ENCODE measurements around the gene WASF2. TPM values are rescaled to one million over a fixed set of nuclear protein-coding genes. Genes with fewer than 3 reads are reported as not detected.

The WASF2 gene
- total RNA-seq, 1 donor from 2014 or later: 25.6 TPM

- H3K36me3 ChIP-seq (ENCODE audit: control insufficient read depth in 3 of 3, insufficient read depth in 3 of 3, low read length in 3 of 3): peaks cover 3 to 14% (median 8%) of the 10 kb centered on the region in 3 donors
- H3K4me1 ChIP-seq (ENCODE audit: control insufficient read depth in 3 of 3, insufficient read depth in 3 of 3, low read length in 3 of 3): peaks cover 53 to 60% (median 55%) of the 10 kb centered on the region in 3 donors
- no peaks in the 10 kb centered on the region for H3K27me3 ChIP-seq (ENCODE audit: control insufficient read depth in 3 of 3, insufficient read depth in 3 of 3, low read length in 3 of 3)
- peak overlapping the region; percentile 75 to 83 (median 77) for H3K4me3 ChIP-seq (ENCODE audit: low read length in 3 of 3)
- H3K9me3 ChIP-seq (ENCODE audit: control insufficient read depth in 3 of 3, low read length in 3 of 3): no peaks in the 10 kb centered on the region
- peak overlapping the region; percentile 93 for H3K27ac ChIP-seq (ENCODE audit: low read depth, low read length)
- peak overlapping the region; percentile 87 to 93 (median 90) for H3K9ac ChIP-seq (ENCODE audit: low read depth in 1 of 3, low read length in 3 of 3)
Measured at GRCh38 chr1:27528818-27529703, 39.1 kb upstream of the WASF2 start.

GRCh38 chr1:27527890-27528817 lies 38.2 kb upstream of the WASF2 start:
- Histone ChIP-seq H3K9me3 (ENCODE audit: control insufficient read depth in 3 of 3, low read length in 3 of 3) (no peaks in the 10 kb centered on the region), H3K4me3 (ENCODE audit: low read length in 3 of 3) (peak overlapping the region; percentile 75 to 83 (median 77)), H3K36me3 (ENCODE audit: control insufficient read depth in 3 of 3, insufficient read depth in 3 of 3, low read length in 3 of 3) (peaks cover 0 to 6% (median 0%) of the 10 kb centered on the region in 3 donors), H3K27ac (ENCODE audit: low read depth, low read length) (peak overlapping the region; percentile 93), H3K9ac (ENCODE audit: low read depth in 1 of 3, low read length in 3 of 3) (peak overlapping the region; percentile 87 to 93 (median 90)), H3K4me1 (ENCODE audit: control insufficient read depth in 3 of 3, insufficient read depth in 3 of 3, low read length in 3 of 3) (peaks cover 62 to 69% (median 64%) of the 10 kb centered on the region in 3 donors), H3K27me3 (ENCODE audit: control insufficient read depth in 3 of 3, insufficient read depth in 3 of 3, low read length in 3 of 3) (no peaks in the 10 kb centered on the region)

- peak overlapping the region; percentile 87 to 93 (median 90) for H3K9ac ChIP-seq (ENCODE audit: low read depth in 1 of 3, low read length in 3 of 3)
Measured at GRCh38 chr1:27527223-27527889, 37.4 kb upstream of the WASF2 start.

GRCh38 chr1:27526569-27527222 lies 36.7 kb upstream of the WASF2 start:
- peak overlapping the region; percentile 7 to 93 (median 87) for H3K9ac ChIP-seq (ENCODE audit: low read depth in 1 of 3, low read length in 3 of 3)
- H3K27ac ChIP-seq (ENCODE audit: low read depth, low read length): peak overlapping the region; percentile 93
- H3K36me3 ChIP-seq (ENCODE audit: control insufficient read depth in 3 of 3, insufficient read depth in 3 of 3, low read length in 3 of 3): no peaks in the 10 kb centered on the region
- H3K27me3 ChIP-seq (ENCODE audit: control insufficient read depth in 3 of 3, insufficient read depth in 3 of 3, low read length in 3 of 3): no peaks in the 10 kb centered on the region
- peak overlapping the region; percentile 74 to 83 (median 77) for H3K4me3 ChIP-seq (ENCODE audit: low read length in 3 of 3)
- peaks cover 77 to 84% (median 78%) of the 10 kb centered on the region in 3 donors for H3K4me1 ChIP-seq (ENCODE audit: control insufficient read depth in 3 of 3, insufficient read depth in 3 of 3, low read length in 3 of 3)
- no peaks in the 10 kb centered on the region for H3K9me3 ChIP-seq (ENCODE audit: control insufficient read depth in 3 of 3, low read length in 3 of 3)

More at GRCh38 chr1:27527223-27527889, 37.4 kb upstream of the WASF2 start:
- peak overlapping the region; percentile 55 to 83 (median 77) for H3K4me3 ChIP-seq (ENCODE audit: low read length in 3 of 3)
- H3K9me3 ChIP-seq (ENCODE audit: control insufficient read depth in 3 of 3, low read length in 3 of 3): no peaks in the 10 kb centered on the region
- H3K36me3 ChIP-seq (ENCODE audit: control insufficient read depth in 3 of 3, insufficient read depth in 3 of 3, low read length in 3 of 3): no peaks in the 10 kb centered on the region
- no peaks in the 10 kb centered on the region for H3K27me3 ChIP-seq (ENCODE audit: control insufficient read depth in 3 of 3, insufficient read depth in 3 of 3, low read length in 3 of 3)
- H3K27ac ChIP-seq (ENCODE audit: low read depth, low read length): peak overlapping the region; percentile 93
- H3K4me1 ChIP-seq (ENCODE audit: control insufficient read depth in 3 of 3, insufficient read depth in 3 of 3, low read length in 3 of 3): peaks cover 70 to 77% (median 72%) of the 10 kb centered on the region in 3 donors

- no peaks in the 10 kb centered on the region for H3K36me3 ChIP-seq (ENCODE audit: control insufficient read depth in 3 of 3, insufficient read depth in 3 of 3, low read length in 3 of 3)
- H3K27me3 ChIP-seq (ENCODE audit: control insufficient read depth in 3 of 3, insufficient read depth in 3 of 3, low read length in 3 of 3): no peaks in the 10 kb centered on the region
- peak overlapping the region; percentile 93 for H3K27ac ChIP-seq (ENCODE audit: low read depth, low read length)
- H3K4me1 ChIP-seq (ENCODE audit: control insufficient read depth in 3 of 3, insufficient read depth in 3 of 3, low read length in 3 of 3): peaks cover 88 to 95% (median 89%) of the 10 kb centered on the region in 3 donors
- peak overlapping the region; percentile 74 to 77 (median 77) for H3K4me3 ChIP-seq (ENCODE audit: low read length in 3 of 3)
- H3K9me3 ChIP-seq (ENCODE audit: control insufficient read depth in 3 of 3, low read length in 3 of 3): no peaks in the 10 kb centered on the region
- peak overlapping the region; percentile 87 to 93 (median 93) for H3K9ac ChIP-seq (ENCODE audit: low read depth in 1 of 3, low read length in 3 of 3)
Measured at GRCh38 chr1:27525296-27526272, 35.6 kb upstream of the WASF2 start.

GRCh38 chr1:27523337-27524020 lies 33.5 kb upstream of the WASF2 start:
- Histone ChIP-seq H3K9ac (ENCODE audit: low read depth in 1 of 3, low read length in 3 of 3) (peak overlapping the region; percentile 40 to 79 (median 52)), H3K27me3 (ENCODE audit: control insufficient read depth in 3 of 3, insufficient read depth in 3 of 3, low read length in 3 of 3) (no peaks in the 10 kb centered on the region), H3K4me3 (ENCODE audit: low read length in 3 of 3) (peak overlapping the region; percentile 56 to 68 (median 66)), H3K9me3 (ENCODE audit: control insufficient read depth in 3 of 3, low read length in 3 of 3) (no peaks in the 10 kb centered on the region), H3K36me3 (ENCODE audit: control insufficient read depth in 3 of 3, insufficient read depth in 3 of 3, low read length in 3 of 3) (no peaks in the 10 kb centered on the region), H3K4me1 (ENCODE audit: control insufficient read depth in 3 of 3, insufficient read depth in 3 of 3, low read length in 3 of 3) (peaks cover 87 to 93% (median 87%) of the 10 kb centered on the region in 3 donors), H3K27ac (ENCODE audit: low read depth, low read length) (peak overlapping the region; percentile 93)

- H3K4me3 ChIP-seq (ENCODE audit: low read length in 3 of 3): peak overlapping the region; percentile 56 to 68 (median 66)
- H3K27me3 ChIP-seq (ENCODE audit: control insufficient read depth in 3 of 3, insufficient read depth in 3 of 3, low read length in 3 of 3): no peaks in the 10 kb centered on the region
- H3K27ac ChIP-seq (ENCODE audit: low read depth, low read length): peak overlapping the region; percentile 93
- no peaks in the 10 kb centered on the region for H3K36me3 ChIP-seq (ENCODE audit: control insufficient read depth in 3 of 3, insufficient read depth in 3 of 3, low read length in 3 of 3)
- H3K4me1 ChIP-seq (ENCODE audit: control insufficient read depth in 3 of 3, insufficient read depth in 3 of 3, low read length in 3 of 3): peaks cover 85 to 94% (median 90%) of the 10 kb centered on the region in 3 donors
- no peaks in the 10 kb centered on the region for H3K9me3 ChIP-seq (ENCODE audit: control insufficient read depth in 3 of 3, low read length in 3 of 3)
- H3K9ac ChIP-seq (ENCODE audit: low read depth in 1 of 3, low read length in 3 of 3): peak overlapping the region; percentile 40 to 79 (median 52)
Measured at GRCh38 chr1:27522432-27523336, 32.7 kb upstream of the WASF2 start.

Data from skeletal muscle tissue (tissue), 4 donors.